NCI-H2196 (cell line): ENCODE measurements around the gene PARP4.
"Not testable (repeated sequence)": the region's sequence is repeated elsewhere in the genome, so short reads cannot be mapped to it uniquely, and the experiment has no call there.

Experiments used
- DNase-seq: peaks from one replicate; lab custom pipeline; 2025; ENCODE audit not compliant: unreplicated experiment; lab: John Stamatoyannopoulos, UW

Gene PARP4

DNA sequence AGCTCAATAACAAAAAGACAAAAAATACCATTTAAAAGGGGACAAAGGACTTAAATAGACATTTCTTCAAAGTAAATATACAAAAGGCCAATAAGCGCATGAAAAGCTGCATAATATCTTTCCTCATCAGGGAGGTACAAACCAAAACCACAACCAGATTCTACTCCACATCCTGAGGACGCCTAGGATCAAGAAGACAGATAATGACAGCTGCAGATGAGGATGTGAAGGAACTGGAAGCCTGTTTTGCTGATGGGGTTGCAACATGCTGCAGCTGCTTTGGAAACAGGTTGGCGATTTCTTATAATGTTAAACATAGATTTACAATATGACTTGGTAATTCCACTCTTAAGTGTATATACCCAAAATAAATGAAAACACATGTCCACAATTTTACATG, 132.4 kb downstream of the PARP4 start:
- not testable (repeated sequence) for DNase-seq

GRCh38 chr13:24371273-24371672, 141.3 kb downstream of the PARP4 start:
- not testable (repeated sequence) for DNase-seq
